ENCODE results near the gene CDH4.

Gene CDH4

DNA sequence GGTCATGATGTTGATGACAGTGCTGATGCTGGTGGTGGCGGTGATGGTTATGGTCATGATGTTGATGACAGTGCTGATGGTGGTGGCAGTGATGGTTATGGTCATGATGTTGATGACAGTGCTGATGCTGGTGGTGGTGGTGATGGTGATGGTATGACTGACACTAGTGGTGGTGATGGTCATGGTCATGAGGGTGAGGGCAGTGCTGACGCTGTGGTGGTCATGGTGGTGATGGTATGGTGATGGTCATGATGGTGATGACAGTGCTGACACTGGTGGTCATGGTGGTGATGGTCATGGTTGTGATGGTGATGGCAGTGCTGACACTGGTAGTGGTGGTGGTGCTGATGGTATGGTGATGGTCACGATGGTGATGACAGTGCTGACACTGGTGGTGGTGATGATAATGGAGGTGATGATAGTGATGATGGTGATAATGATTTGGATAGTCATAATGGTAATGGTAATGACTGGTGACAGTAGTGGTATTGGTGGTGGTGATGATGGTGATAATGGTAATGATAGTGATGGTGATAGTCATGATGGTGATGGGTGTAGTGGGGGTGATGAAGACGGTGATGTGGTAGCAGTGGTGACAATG, 206.2 kb downstream of the CDH4 start:
- H3K4me3 ChIP-seq (ENCODE audit: low read depth, low read length), result no peak overlapping the region
- no peak for DNase-seq (ENCODE audit: low read depth)
- no peak for TF ChIP-seq CTCF (IDR thresholded peaks at IDR 0.05; ENCODE audit: control insufficient read depth, extremely low read depth, insufficient read depth)

DNA sequence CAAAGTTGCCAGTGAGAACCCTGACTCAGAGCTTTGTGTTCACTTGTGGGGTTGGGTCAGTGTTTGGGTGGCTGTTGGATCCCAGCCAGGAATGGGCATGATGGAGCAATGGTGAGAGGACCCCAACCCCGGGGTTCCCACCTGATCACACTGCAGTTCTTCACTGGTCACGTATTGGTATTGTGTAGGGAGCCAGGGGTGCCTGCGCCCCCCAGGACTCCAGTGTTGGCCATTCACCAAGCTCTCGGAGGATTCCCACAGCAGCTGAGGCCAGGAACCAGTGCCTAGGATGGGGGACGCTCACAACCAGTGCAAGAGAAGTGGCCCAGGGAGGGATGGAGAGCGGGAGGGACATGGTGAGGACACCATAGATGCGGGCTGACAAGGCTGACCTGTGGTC, 207.2 kb downstream of the CDH4 start:
- no peak for TF ChIP-seq CTCF (IDR thresholded peaks at IDR 0.05; ENCODE audit: control insufficient read depth, extremely low read depth, insufficient read depth)
- H3K4me3 ChIP-seq (ENCODE audit: low read depth, low read length), result no peak overlapping the region
- DNase-seq (ENCODE audit: low read depth), result no peak

GRCh38 chr20:61459705-61460104, 207.6 kb downstream of the CDH4 start:
- no peak overlapping the region for H3K4me3 ChIP-seq (ENCODE audit: low read depth, low read length)
- TF ChIP-seq CTCF (IDR thresholded peaks at IDR 0.05; ENCODE audit: control insufficient read depth, extremely low read depth, insufficient read depth), result no peak
- DNase-seq (ENCODE audit: low read depth), result no peak

GRCh38 chr20:61460261-61461052, 208.4 kb downstream of the CDH4 start:
- DNase-seq (ENCODE audit: low read depth), result no peak
- no peak for TF ChIP-seq CTCF (IDR thresholded peaks at IDR 0.05; ENCODE audit: control insufficient read depth, extremely low read depth, insufficient read depth)
- H3K4me3 ChIP-seq (ENCODE audit: low read depth, low read length), result no peak overlapping the region

DNA sequence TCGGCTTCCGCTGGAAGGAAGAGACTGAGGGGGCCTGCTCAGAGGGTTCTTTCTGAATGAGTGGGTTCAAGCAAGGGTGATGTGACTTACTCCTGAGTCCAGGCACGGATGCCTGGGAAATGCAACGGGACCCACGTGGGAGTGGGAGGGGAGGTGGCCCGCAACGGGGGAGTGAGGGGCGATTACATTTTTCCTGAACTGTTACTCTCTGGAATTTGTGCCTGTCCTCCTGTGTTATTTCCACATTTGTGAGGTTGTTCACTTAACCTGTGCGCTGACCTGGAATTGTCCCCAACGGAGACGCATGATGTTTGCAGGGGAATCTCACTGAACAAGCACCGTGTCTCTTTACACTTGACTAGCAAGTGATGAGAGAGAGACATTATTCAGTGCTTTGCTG, 209.4 kb downstream of the CDH4 start:
- TF ChIP-seq CTCF (IDR thresholded peaks at IDR 0.05; ENCODE audit: control insufficient read depth, extremely low read depth, insufficient read depth), result no peak
- no peak for DNase-seq (ENCODE audit: low read depth)
- no peak overlapping the region for H3K4me3 ChIP-seq (ENCODE audit: low read depth, low read length)

DNA sequence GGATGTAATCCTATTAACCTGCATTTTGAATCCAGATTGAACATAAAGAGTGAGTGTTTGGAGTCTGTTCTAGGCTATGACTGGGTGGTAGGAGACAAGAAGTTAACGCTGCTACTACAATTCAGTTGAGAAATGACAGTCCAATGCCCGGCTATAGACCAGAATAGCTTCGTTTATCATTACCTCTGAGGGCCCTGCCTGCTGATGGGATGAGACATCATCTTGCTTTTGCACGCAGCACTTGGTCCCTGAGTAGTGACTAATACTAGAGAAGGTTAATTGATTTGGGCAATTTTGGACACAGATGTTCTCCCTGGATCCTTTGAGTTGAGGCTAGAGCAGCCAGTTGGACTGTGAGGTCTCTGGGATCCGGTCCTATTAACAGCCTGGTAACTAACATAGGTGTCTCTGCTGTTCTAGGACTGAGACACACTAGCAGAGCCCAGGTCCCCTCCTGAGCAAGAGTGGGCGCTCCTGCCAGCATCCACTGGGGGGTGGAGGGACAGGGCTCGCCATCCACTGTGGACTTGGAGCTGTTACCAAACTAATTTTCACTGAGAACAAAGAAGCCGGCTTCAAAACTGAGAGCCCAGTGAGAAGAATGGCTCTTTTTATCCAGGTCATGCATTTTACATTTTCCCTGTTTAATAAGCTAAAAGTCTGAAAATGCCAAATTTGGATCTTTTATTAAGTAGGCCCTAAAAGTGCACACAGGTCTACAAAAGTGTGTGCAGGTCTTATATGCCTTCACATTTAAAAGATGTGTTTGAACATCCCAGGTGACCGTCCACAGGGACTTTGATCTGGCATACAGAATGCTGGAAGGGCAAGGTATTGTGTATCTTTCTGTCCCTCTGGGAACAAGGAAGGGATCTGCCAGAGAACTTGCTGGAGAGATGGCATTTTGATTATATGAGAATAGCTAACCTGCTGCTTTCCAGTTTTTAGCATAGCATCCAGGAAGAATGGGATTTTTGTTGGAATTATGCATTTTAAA, 212.5 kb downstream of the CDH4 start:
- TF ChIP-seq CTCF (IDR thresholded peaks at IDR 0.05; ENCODE audit: control insufficient read depth, extremely low read depth, insufficient read depth), result no peak
- H3K4me3 ChIP-seq (ENCODE audit: low read depth, low read length), result no peak overlapping the region
- no peak for DNase-seq (ENCODE audit: low read depth)

Data from LNCaP clone FGC (cell line).